ENCODE data around the gene PID1. TPM values are rescaled to one million over a fixed set of nuclear protein-coding genes. Genes with fewer than 3 reads are reported as not detected.

PID1 gene
- polyA plus RNA-seq, 1 of the 3 experiments (the other 2 are of a cell fraction), result 0.16 TPM

GRCh38 chr2:229181641-229182040 lies 89.4 kb downstream of the PID1 start:
- Histone ChIP-seq H3K9ac (no peak overlapping the region), H2AFZ (ENCODE audit: low read depth) (no peak overlapping the region), H3K4me1 (ENCODE audit: control insufficient read depth in 1 of 2, insufficient read depth in 2 of 2, low read depth in 1 of 2, low read length in 1 of 2) (peaks cover 0 to 13% of the 10 kb centered on the region in 2 experiments; a peak in 2 of 4 replicates), H3K4me2 (no peak overlapping the region), H3K36me3 (replicated peaks in 1 of 2; ENCODE audit: control insufficient read depth in 1 of 2, insufficient read depth in 2 of 2, low read length in 1 of 2) (no peaks in the 10 kb centered on the region), H3K9me3 (no peaks in the 10 kb centered on the region), H3K4me3 (ENCODE audit: low read depth in 2 of 2, low read length in 1 of 2) (no peak overlapping the region), H3K79me2 (ENCODE audit: insufficient read depth) (no peaks in the 10 kb centered on the region), H3K27ac (ENCODE audit: low read depth in 2 of 2, low read length in 1 of 2) (no peak overlapping the region), H4K20me1 (ENCODE audit: insufficient read depth) (no peaks in the 10 kb centered on the region), H3K9me2 (no peaks in the 10 kb centered on the region), H3K27me3 (ENCODE audit: insufficient read depth) (no peaks in the 10 kb centered on the region), H3F3A (replicated peaks; ENCODE audit: insufficient read depth) (no peaks in the 10 kb centered on the region)
- ChIA-PET CTCF (no interaction called here), POLR2A (no interaction called here)
- no peak for DNase-seq
- no peak for TF ChIP-seq TEAD4 (IDR thresholded peaks at IDR 0.05; ENCODE audit: borderline replicate concordance, insufficient read depth)
- no peak for TF ChIP-seq NFIC (IDR thresholded peaks at IDR 0.05; ENCODE audit: borderline replicate concordance)
- TF ChIP-seq YY1 (IDR thresholded peaks at IDR 0.05; ENCODE audit: low read depth), result no peak
- no peak for TF ChIP-seq MEF2A (IDR thresholded peaks at IDR 0.05; ENCODE audit: borderline replicate concordance, low read depth)
- no peak for TF ChIP-seq RXRA (IDR thresholded peaks at IDR 0.05; ENCODE audit: borderline replicate concordance, low read depth)
- no peak for TF ChIP-seq SIN3A (IDR thresholded peaks at IDR 0.05; ENCODE audit: borderline replicate concordance, low read depth, low read length)
- no peak for TF ChIP-seq MAX (IDR thresholded peaks at IDR 0.05; ENCODE audit: low read depth)
- TF ChIP-seq IRF3 (IDR thresholded peaks at IDR 0.05; ENCODE audit: low read depth, low read length), result no peak
- TF ChIP-seq PBX3 (IDR thresholded peaks at IDR 0.05), result no peak
- no peak for TF ChIP-seq USF2 (IDR thresholded peaks at IDR 0.05; ENCODE audit: borderline replicate concordance, low read depth, low read length)

- Histone ChIP-seq H2AFZ (ENCODE audit: low read depth) (no peak overlapping the region), H3K79me2 (ENCODE audit: insufficient read depth) (no peaks in the 10 kb centered on the region), H3K36me3 (replicated peaks in 1 of 2; ENCODE audit: control insufficient read depth in 1 of 2, insufficient read depth in 2 of 2, low read length in 1 of 2) (no peaks in the 10 kb centered on the region), H3K27ac (ENCODE audit: low read depth in 2 of 2, low read length in 1 of 2) (no peak overlapping the region), H3K4me1 (ENCODE audit: control insufficient read depth in 1 of 2, insufficient read depth in 2 of 2, low read depth in 1 of 2, low read length in 1 of 2) (peaks cover 0 to 13% of the 10 kb centered on the region in 2 experiments; a peak in 2 of 4 replicates), H4K20me1 (ENCODE audit: insufficient read depth) (no peaks in the 10 kb centered on the region), H3K9me2 (no peaks in the 10 kb centered on the region), H3K4me3 (ENCODE audit: low read depth in 2 of 2, low read length in 1 of 2) (no peak overlapping the region), H3K4me2 (no peak overlapping the region), H3K27me3 (ENCODE audit: insufficient read depth) (no peaks in the 10 kb centered on the region), H3K9ac (no peak overlapping the region), H3K9me3 (no peaks in the 10 kb centered on the region), H3F3A (replicated peaks; ENCODE audit: insufficient read depth) (no peaks in the 10 kb centered on the region)
- no peak for DNase-seq
- POLR2A ChIA-PET, result no interaction called here
- CTCF ChIA-PET, result no interaction called here
- WGBS (ENCODE audit: low lambda C conversion rate), result 72% methylated on average over 26 of the region's 26 CpGs
- TF ChIP-seq TCF12 (IDR thresholded peaks at IDR 0.05) (no peak), TAF1 (IDR thresholded peaks at IDR 0.05; ENCODE audit: borderline replicate concordance, low read depth, low read length) (no peak), USF2 (IDR thresholded peaks at IDR 0.05; ENCODE audit: borderline replicate concordance, low read depth, low read length) (no peak), TEAD4 (IDR thresholded peaks at IDR 0.05; ENCODE audit: borderline replicate concordance, insufficient read depth) (no peak), FOXJ3 (CRISPR knock-in tag; IDR thresholded peaks at IDR 0.05) (no peak), MEF2A (IDR thresholded peaks at IDR 0.05; ENCODE audit: borderline replicate concordance, low read depth) (no peak), REST (IDR thresholded peaks at IDR 0.05; ENCODE audit: low read depth, low read length) (no peak), JUND (IDR thresholded peaks at IDR 0.05) (no peak), ZBTB33 (IDR thresholded peaks at IDR 0.05; ENCODE audit: borderline replicate concordance, low read depth) (no peak)
Observed at GRCh38 chr2:229180658-229181057, 90.4 kb downstream of the PID1 start.
